Motor neuron (in vitro differentiated cells): ENCODE results near the gene PRG2. TPM values are rescaled to one million over a fixed set of nuclear protein-coding genes. Genes with fewer than 3 reads are reported as not detected.

Source experiments
- total RNA-seq, 8 experiments: library from RNA; unstranded; fragments of 300-600 nt; gene quantifications; 2 replicates each; pipeline versions ENCODE4 v1.2.3 to v1.2.4, GENCODE V29; 2022

PRG2 gene
- total RNA-seq, 8 experiments from 2014 or later = 0.18 to 1.1 (median 0.29) TPM; not detected in 5

Other genes with a start within 250 kb of the PRG2 start
- 10 to 100 TPM in 1 of 8 experiments, 1 to 10 TPM in 4, under 1 TPM in 3; 0.10 to 12.4 (median 5.7) TPM for gene LRRC55, start 208.7 kb downstream of the PRG2 start, total RNA-seq
- gene APLNR, start 153.4 kb downstream of the PRG2 start, total RNA-seq = 1 to 10 TPM in 2 of 8 experiments, under 1 TPM in 6; 0.09 to 3.1 (median 0.48) TPM
- gene TNKS1BP1, start 65.7 kb downstream of the PRG2 start, total RNA-seq = 100 to 1,000 TPM in 2 of 8 experiments, 10 to 100 TPM in 6; 28.4 to 104 (median 55.4) TPM
- gene SSRP1, start 54.8 kb downstream of the PRG2 start, total RNA-seq = 100 to 1,000 TPM in 4 of 8 experiments, 10 to 100 TPM in 4; 64.9 to 164 (median 101) TPM
- gene P2RX3, start 52.3 kb downstream of the PRG2 start, total RNA-seq = 100 to 1,000 TPM in 3 of 8 experiments, 10 to 100 TPM in 1, under 1 TPM in 2, not detected in 2; 0.36 to 153 (median 99.5) TPM
- not detected for gene PRG3, start 9.5 kb downstream of the PRG2 start, total RNA-seq
- gene SLC43A3, start 36.5 kb upstream of the PRG2 start, total RNA-seq = 10 to 100 TPM in 2 of 8 experiments, 1 to 10 TPM in 4, under 1 TPM in 2; 0.43 to 25.8 (median 3.0) TPM
- 10 to 100 TPM in 1 of 8 experiments, 1 to 10 TPM in 6, under 1 TPM in 1; 0.25 to 11.6 (median 5.8) TPM for gene RTN4RL2, start 69.9 kb upstream of the PRG2 start, total RNA-seq
- 10 to 100 TPM in 2 of 8 experiments, 1 to 10 TPM in 4, under 1 TPM in 2; 0.32 to 13.7 (median 2.1) TPM for gene SLC43A1, start 125.1 kb upstream of the PRG2 start, total RNA-seq
- gene TIMM10, start 140.1 kb upstream of the PRG2 start, total RNA-seq = 10 to 100 TPM; 28.3 to 86.7 (median 58.9) TPM
- gene SMTNL1, start 146.9 kb upstream of the PRG2 start, total RNA-seq = under 1 TPM in 7 of 8 experiments, not detected in 1; 0.25 to 0.60 (median 0.42) TPM
- 100 to 1,000 TPM in 2 of 8 experiments, 10 to 100 TPM in 6; 22.6 to 177 (median 52.5) TPM for gene UBE2L6, start 177.0 kb upstream of the PRG2 start, total RNA-seq
- gene SERPING1, start 207.0 kb upstream of the PRG2 start, total RNA-seq = 10 to 100 TPM in 4 of 8 experiments, 1 to 10 TPM in 4; 1.7 to 35.1 (median 9.9) TPM